Neural progenitor cell (in vitro differentiated cells): Measurements from ENCODE around the gene ANK3. TPM values are rescaled to one million over a fixed set of nuclear protein-coding genes. Genes with fewer than 3 reads are reported as not detected.

ENCODE experiments used
- DNase-seq: peaks from one replicate; pipeline ENCODE4 v3.0.0-alpha.2; 2016; ENCODE audit warnings: low spot score
- H2AFZ ChIP-seq: fragments of 200-600 bp; sonication (generic); replicated peaks from 2 replicates; pipeline ENCODE4 v1.6.1; 2016; ENCODE audit warnings: antibody characterized with exemption
- H3F3A ChIP-seq: fragments of 200-600 bp; sonication (generic); 2 replicates; pipeline ENCODE4 v1.6.1; 2016; ENCODE audit warnings: antibody characterized with exemption, low read depth
- H3K27ac ChIP-seq: fragments of 200-600 bp; sonication (generic); 2 replicates; pipeline ENCODE4 v1.5.1; 2016; ENCODE audit warnings: mild to moderate bottlenecking
- H3K27me3 ChIP-seq: fragments of 200-600 bp; sonication (generic); 2 replicates; pipeline ENCODE4 v1.6.1; 2016; ENCODE audit warnings: mild to moderate bottlenecking, moderate library complexity
- H3K36me3 ChIP-seq: fragments of 200-600 bp; sonication (generic); 2 replicates; pipeline ENCODE4 v1.5.1; 2016
- H3K4me1 ChIP-seq: fragments of 200-600 bp; sonication (generic); 2 replicates; pipeline ENCODE4 v1.6.1; 2016; ENCODE audit warnings: mixed run types
- H3K4me2 ChIP-seq: fragments of 200-600 bp; sonication (generic); 2 replicates; pipeline ENCODE4 v1.6.1; 2016
- H3K4me3 ChIP-seq: fragments of 200-600 bp; sonication (generic); 2 replicates; pipeline ENCODE4 v1.5.1; 2016
- H3K79me2 ChIP-seq: fragments of 200-600 bp; sonication (generic); 2 replicates; pipeline ENCODE4 v1.6.1; 2016; ENCODE audit warnings: low read depth
- H3K9ac ChIP-seq: fragments of 200-600 bp; sonication (generic); 2 replicates; pipeline ENCODE4 v1.6.1; 2016
- H3K9me3 ChIP-seq: fragments of 200-600 bp; sonication (generic); 2 replicates; pipeline ENCODE4 v1.5.1; 2016; ENCODE audit warnings: low read depth
- H4K20me1 ChIP-seq: fragments of 200-600 bp; sonication (generic); 2 replicates; pipeline ENCODE4 v1.6.1; 2016; ENCODE audit warnings: low read depth
- H3K27ac Mint-ChIP-seq: 3 replicates; pipeline ENCODE4 v1.8.0; 2021; ENCODE audit warnings: mixed read lengths
- H3K27me3 Mint-ChIP-seq: 2 replicates; pipeline ENCODE4 v1.8.0; 2022; ENCODE audit warnings: low read depth, mild to moderate bottlenecking, inconsistent platforms, moderate library complexity, mixed read lengths; ENCODE audit not compliant: insufficient read depth
- H3K36me3 Mint-ChIP-seq: 3 replicates; pipeline ENCODE4 v1.8.0; 2021; ENCODE audit warnings: mixed read lengths
- H3K4me1 Mint-ChIP-seq: 3 replicates; pipeline ENCODE4 v1.8.0; 2021; ENCODE audit warnings: mixed read lengths
- H3K4me3 Mint-ChIP-seq: 3 replicates; pipeline ENCODE4 v1.8.0; 2021; ENCODE audit warnings: mild to moderate bottlenecking, moderate library complexity, mixed read lengths
- H3K9me3 Mint-ChIP-seq: 3 replicates; pipeline ENCODE4 v1.8.0; 2020; ENCODE audit warnings: mixed read lengths
- EZH2 ChIP-seq: fragments of 200-600 bp; sonication (generic); IDR thresholded peaks from 2 replicates; pipeline ENCODE4 v1.6.1; 2017; ENCODE audit warnings: antibody characterized with exemption, mild to moderate bottlenecking, moderate library complexity
- EZH2phosphoT487 ChIP-seq: fragments of 200-600 bp; sonication (generic); IDR thresholded peaks from 2 replicates; pipeline ENCODE4 v1.6.1; 2017; ENCODE audit warnings: antibody characterized with exemption
- total RNA-seq: library from RNA; depleted of rRNA; stranded (reverse); fragments of >200 nt; gene quantifications from 2 replicates; pipeline ENCODE4 v1.2.3, GENCODE V29; 2015; ENCODE audit warnings: low replicate concordance
- TF ChIP-seq, protein P1 (sequence below): fragments of 200-600 bp; sonication (generic); IDR thresholded peaks from 2 replicates; pipeline ENCODE4 v1.5.1; 2017; ENCODE audit warnings: antibody characterized with exemption, mild to moderate bottlenecking

The ANK3 gene
- total RNA-seq, 1 donor from 2014 or later = 54.1 TPM

DNA sequence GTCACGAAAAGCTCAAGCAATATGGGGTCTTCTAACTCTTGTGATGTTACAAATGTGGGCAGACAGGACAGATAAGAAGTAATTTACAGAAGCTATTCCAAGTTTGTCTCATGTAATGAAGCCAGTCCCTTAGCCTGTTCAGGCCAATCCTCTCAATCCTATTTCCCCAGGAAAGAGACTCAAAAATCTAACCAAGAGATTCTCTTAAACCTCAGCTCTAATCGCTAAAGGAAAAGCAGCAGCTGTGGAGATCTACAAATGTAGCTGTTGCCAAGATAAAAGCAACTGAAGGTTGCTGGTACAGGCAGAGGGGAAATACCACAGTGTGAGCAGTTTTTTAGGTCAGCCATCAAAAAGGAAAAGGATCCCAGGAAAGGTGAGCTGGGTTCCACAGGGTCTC, 39.3 kb downstream of the ANK3 start:
- no peak overlapping the region for H3K4me2 ChIP-seq
- peak overlapping the region; percentile 10 for H3K27ac Mint-ChIP-seq

DNA sequence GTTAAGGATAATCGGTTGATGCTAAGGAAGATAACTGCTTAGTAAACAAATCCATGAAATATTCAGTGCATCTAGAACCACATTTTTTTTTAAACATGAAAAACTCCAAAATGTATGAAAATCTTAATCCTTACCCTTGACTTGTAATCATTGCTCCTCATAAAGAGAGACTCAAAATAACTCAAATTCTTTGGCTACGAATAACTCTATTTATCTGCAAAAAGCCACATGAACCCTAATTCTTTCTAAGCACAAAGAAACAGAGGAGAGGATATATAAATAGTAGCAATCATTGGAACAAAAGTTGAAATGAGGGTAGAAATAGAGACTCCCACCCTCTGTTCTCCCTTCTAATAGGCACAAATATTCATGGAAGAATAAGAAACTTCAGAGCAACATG, 40.2 kb downstream of the ANK3 start:
- Mint-ChIP-seq H3K36me3 (no peaks in the 10 kb centered on the region), H3K4me3 (no peak overlapping the region), H3K27ac (no peak overlapping the region), H3K27me3 (no peaks in the 10 kb centered on the region), H3K9me3 (no peaks in the 10 kb centered on the region), H3K4me1 (peaks cover 34% of the 10 kb centered on the region)
- Histone ChIP-seq H3K9ac (no peak overlapping the region), H3K9me3 (no peaks in the 10 kb centered on the region), H2AFZ (no peak overlapping the region), H3K4me3 (no peak overlapping the region), H3K27ac (no peak overlapping the region), H4K20me1 (no peaks in the 10 kb centered on the region), H3K27me3 (no peaks in the 10 kb centered on the region), H3K4me2 (no peak overlapping the region), H3K36me3 (no peaks in the 10 kb centered on the region), H3F3A (peaks cover 3% of the 10 kb centered on the region), H3K79me2 (no peaks in the 10 kb centered on the region), H3K4me1 (peaks cover 22% of the 10 kb centered on the region)
- TF ChIP-seq, protein P1, sequence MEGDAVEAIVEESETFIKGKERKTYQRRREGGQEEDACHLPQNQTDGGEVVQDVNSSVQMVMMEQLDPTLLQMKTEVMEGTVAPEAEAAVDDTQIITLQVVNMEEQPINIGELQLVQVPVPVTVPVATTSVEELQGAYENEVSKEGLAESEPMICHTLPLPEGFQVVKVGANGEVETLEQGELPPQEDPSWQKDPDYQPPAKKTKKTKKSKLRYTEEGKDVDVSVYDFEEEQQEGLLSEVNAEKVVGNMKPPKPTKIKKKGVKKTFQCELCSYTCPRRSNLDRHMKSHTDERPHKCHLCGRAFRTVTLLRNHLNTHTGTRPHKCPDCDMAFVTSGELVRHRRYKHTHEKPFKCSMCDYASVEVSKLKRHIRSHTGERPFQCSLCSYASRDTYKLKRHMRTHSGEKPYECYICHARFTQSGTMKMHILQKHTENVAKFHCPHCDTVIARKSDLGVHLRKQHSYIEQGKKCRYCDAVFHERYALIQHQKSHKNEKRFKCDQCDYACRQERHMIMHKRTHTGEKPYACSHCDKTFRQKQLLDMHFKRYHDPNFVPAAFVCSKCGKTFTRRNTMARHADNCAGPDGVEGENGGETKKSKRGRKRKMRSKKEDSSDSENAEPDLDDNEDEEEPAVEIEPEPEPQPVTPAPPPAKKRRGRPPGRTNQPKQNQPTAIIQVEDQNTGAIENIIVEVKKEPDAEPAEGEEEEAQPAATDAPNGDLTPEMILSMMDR = no peak
- TF ChIP-seq EZH2 (no peak), EZH2phosphoT487 (no peak)
- DNase-seq = no peak

More for the DNA sequence above, 39.3 kb downstream of the ANK3 start:
- Histone ChIP-seq H3K79me2 (no peaks in the 10 kb centered on the region), H3K9ac (no peak overlapping the region), H3K4me1 (peaks cover 22% of the 10 kb centered on the region), H3K36me3 (no peaks in the 10 kb centered on the region), H2AFZ (peak overlapping the region; percentile 45), H4K20me1 (no peaks in the 10 kb centered on the region), H3K9me3 (no peaks in the 10 kb centered on the region), H3K4me3 (no peak overlapping the region), H3F3A (peaks cover 3% of the 10 kb centered on the region), H3K27me3 (no peaks in the 10 kb centered on the region), H3K27ac (no peak overlapping the region)
- no peaks in the 10 kb centered on the region for H3K36me3 Mint-ChIP-seq
- no peaks in the 10 kb centered on the region for H3K27me3 Mint-ChIP-seq
- no peak overlapping the region for H3K4me3 Mint-ChIP-seq
- TF ChIP-seq EZH2 = no peak
- no peak for TF ChIP-seq EZH2phosphoT487
- TF ChIP-seq, protein P1 = no peak
- no peaks in the 10 kb centered on the region for H3K9me3 Mint-ChIP-seq
- no peak for DNase-seq
- H3K4me1 Mint-ChIP-seq = peaks cover 34% of the 10 kb centered on the region

DNA sequence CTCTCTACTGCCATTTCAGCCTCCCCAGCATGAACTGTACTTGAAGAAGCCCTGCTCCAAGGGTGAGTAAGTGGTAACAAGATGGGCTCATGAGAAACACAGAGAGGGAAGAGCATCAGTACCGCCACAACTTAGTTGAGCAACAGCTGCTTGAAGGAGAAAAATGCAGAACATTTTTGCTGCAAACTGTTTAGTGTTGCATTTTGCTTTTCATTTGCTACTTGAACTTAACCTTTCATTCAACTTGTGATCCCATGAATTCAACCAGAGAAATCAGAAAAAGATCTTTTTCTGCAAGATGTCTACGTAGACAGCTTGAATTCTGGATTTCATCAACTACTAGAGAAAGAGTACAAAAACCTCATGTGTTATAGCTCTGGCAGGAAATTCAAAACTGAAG, 40.7 kb downstream of the ANK3 start:
- Histone ChIP-seq H3K36me3 (no peaks in the 10 kb centered on the region), H4K20me1 (no peaks in the 10 kb centered on the region), H3K4me1 (peaks cover 21% of the 10 kb centered on the region), H3K4me3 (no peak overlapping the region), H3F3A (peaks cover 3% of the 10 kb centered on the region), H3K9me3 (no peaks in the 10 kb centered on the region), H3K79me2 (no peaks in the 10 kb centered on the region), H3K4me2 (no peak overlapping the region), H3K27ac (no peak overlapping the region), H3K27me3 (no peaks in the 10 kb centered on the region), H3K9ac (no peak overlapping the region), H2AFZ (no peak overlapping the region)
- Mint-ChIP-seq H3K36me3 (no peaks in the 10 kb centered on the region), H3K4me1 (peaks cover 33% of the 10 kb centered on the region), H3K27ac (no peak overlapping the region), H3K4me3 (no peak overlapping the region), H3K9me3 (no peaks in the 10 kb centered on the region), H3K27me3 (no peaks in the 10 kb centered on the region)
- TF ChIP-seq, protein P1 = no peak
- TF ChIP-seq EZH2phosphoT487 (no peak), EZH2 (no peak)
- DNase-seq = no peak
